SHP77 treated with DMSO at 0.1 percent for 48 hours (cell line): ENCODE results near the gene SLC27A1.
"Not testable (repeated sequence)": the region's sequence is repeated elsewhere in the genome, so short reads cannot be mapped to it uniquely, and the experiment has no call there.

Source experiments
- DNase-seq: peaks from one replicate; lab custom pipeline; 2025; lab: John Stamatoyannopoulos, UW

SLC27A1 gene

GRCh38 chr19:17511724-17512573 lies 41.6 kb downstream of the SLC27A1 start:
- peak; percentile 53 for DNase-seq

- no peak for DNase-seq
Observed at GRCh38 chr19:17512574-17512939, 42.2 kb downstream of the SLC27A1 start.

GRCh38 chr19:17515408-17516149 lies 45.3 kb downstream of the SLC27A1 start:
- no peak for DNase-seq

- DNase-seq = no peak
Observed at GRCh38 chr19:17517898-17518297, 47.6 kb downstream of the SLC27A1 start.

- not testable (repeated sequence) for DNase-seq
Observed at GRCh38 chr19:17518654-17519053, 48.3 kb downstream of the SLC27A1 start.

- DNase-seq = no peak
Observed at GRCh38 chr19:17519967-17520366, 49.6 kb downstream of the SLC27A1 start.

- no peak for DNase-seq
Observed at GRCh38 chr19:17520865-17521264, 50.5 kb downstream of the SLC27A1 start.

- no peak for DNase-seq
Observed at GRCh38 chr19:17522988-17523872, 52.9 kb downstream of the SLC27A1 start.

GRCh38 chr19:17524651-17525050 lies 54.3 kb downstream of the SLC27A1 start:
- no peak for DNase-seq

- DNase-seq = no peak
Observed at GRCh38 chr19:17525141-17525540, 54.8 kb downstream of the SLC27A1 start.

GRCh38 chr19:17526922-17527321 lies 56.6 kb downstream of the SLC27A1 start:
- DNase-seq = no peak

- no peak for DNase-seq
Observed at GRCh38 chr19:17527326-17527725, 57.0 kb downstream of the SLC27A1 start.

- DNase-seq = no peak
Observed at GRCh38 chr19:17528610-17529009, 58.3 kb downstream of the SLC27A1 start.

GRCh38 chr19:17529239-17530158 lies 59.2 kb downstream of the SLC27A1 start:
- no peak for DNase-seq

- DNase-seq = peak; percentile 66
Observed at GRCh38 chr19:17530586-17530985, 60.3 kb downstream of the SLC27A1 start.

GRCh38 chr19:17532116-17532515 lies 61.8 kb downstream of the SLC27A1 start:
- DNase-seq = no peak

- DNase-seq = no peak
Observed at GRCh38 chr19:17532557-17532956, 62.2 kb downstream of the SLC27A1 start.

GRCh38 chr19:17534767-17535166 lies 64.4 kb downstream of the SLC27A1 start:
- no peak for DNase-seq

- no peak for DNase-seq
Observed at GRCh38 chr19:17536955-17537354, 66.6 kb downstream of the SLC27A1 start.

GRCh38 chr19:17538684-17539237 lies 68.4 kb downstream of the SLC27A1 start:
- DNase-seq = no peak
